ENCODE measurements around the gene ACOT13. TPM values are rescaled to one million over a fixed set of nuclear protein-coding genes. Genes with fewer than 3 reads are reported as not detected.

The ACOT13 gene
- total and polyA plus RNA-seq, 2 donors (not counting 1 experiment from before 2014, with no cell fraction given), result 3.6 to 6.6 TPM

DNA sequence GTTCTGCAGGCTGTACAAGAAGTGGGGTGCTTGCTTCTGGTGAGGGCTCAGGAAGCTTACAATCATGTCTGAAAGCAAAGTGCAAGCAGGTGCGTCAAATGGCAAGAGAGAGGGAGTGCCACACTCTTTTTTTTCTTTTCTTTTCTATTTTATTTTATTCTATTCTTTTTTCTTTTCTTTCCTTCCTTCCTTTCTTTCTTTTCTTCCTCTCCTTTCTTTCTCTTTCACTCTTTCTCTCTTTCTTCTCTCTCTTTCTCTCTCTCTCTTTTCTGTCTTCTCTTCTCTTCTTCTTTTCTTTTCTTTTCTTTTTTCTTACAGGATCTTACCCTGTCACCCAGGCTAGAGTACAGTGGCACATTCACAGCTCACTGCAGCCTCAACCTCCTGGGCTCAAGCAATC lies 19.5 kb downstream of the ACOT13 start:
- no peak overlapping the region for H2AFZ ChIP-seq (ENCODE audit: insufficient read depth, low read depth, low read length, poor library complexity, severe bottlenecking)
- no peak overlapping the region for H3K4me3 Mint-ChIP-seq
- no peak overlapping the region for H3K27ac Mint-ChIP-seq
- H3K4me3 ChIP-seq (ENCODE audit: control extremely low read depth in 1 of 5, extremely low read depth in 1 of 5, insufficient read depth in 1 of 5, low read depth in 2 of 5, low read length in 4 of 5), result no peak overlapping the region
- H3K79me2 ChIP-seq (ENCODE audit: control insufficient read depth, insufficient read depth, low read length), result peaks cover 5% of the 10 kb centered on the region
- no peak overlapping the region for H3K9ac ChIP-seq (ENCODE audit: low read length)
- no peaks in the 10 kb centered on the region for H3K9me3 ChIP-seq (ENCODE audit: control extremely low read depth in 1 of 3, control insufficient read depth in 2 of 3, insufficient read depth in 1 of 3, low read length in 2 of 3)
- H3K4me1 Mint-ChIP-seq, result no peaks in the 10 kb centered on the region
- DNase-seq (no peak), ATAC-seq (ENCODE audit: low read depth) (no peak)
- no peaks in the 10 kb centered on the region for H3K27me3 ChIP-seq (replicated peaks in 1 of 4; ENCODE audit: control extremely low read depth in 1 of 4, control insufficient read depth in 3 of 4, insufficient read depth in 4 of 4, low read length in 3 of 4)
- H3K36me3 ChIP-seq (replicated peaks in 1 of 2; ENCODE audit: control extremely low read depth in 1 of 2, control insufficient read depth in 1 of 2, extremely low read depth in 1 of 2, insufficient read depth in 2 of 2, low read length in 1 of 2), result no peaks in the 10 kb centered on the region
- no peaks in the 10 kb centered on the region for H3K4me1 ChIP-seq (ENCODE audit: control insufficient read depth in 2 of 2, insufficient read depth in 2 of 2, low read length in 2 of 2)
- H3K27me3 Mint-ChIP-seq, result no peaks in the 10 kb centered on the region
- H3K9me3 Mint-ChIP-seq (ENCODE audit: insufficient read depth), result no peaks in the 10 kb centered on the region
- TF ChIP-seq EZH2 (IDR thresholded peaks at IDR 0.05; ENCODE audit: borderline replicate concordance, insufficient read depth, low read depth, low read length, poor library complexity, severe bottlenecking), result no peak
- TF ChIP-seq, protein P1, sequence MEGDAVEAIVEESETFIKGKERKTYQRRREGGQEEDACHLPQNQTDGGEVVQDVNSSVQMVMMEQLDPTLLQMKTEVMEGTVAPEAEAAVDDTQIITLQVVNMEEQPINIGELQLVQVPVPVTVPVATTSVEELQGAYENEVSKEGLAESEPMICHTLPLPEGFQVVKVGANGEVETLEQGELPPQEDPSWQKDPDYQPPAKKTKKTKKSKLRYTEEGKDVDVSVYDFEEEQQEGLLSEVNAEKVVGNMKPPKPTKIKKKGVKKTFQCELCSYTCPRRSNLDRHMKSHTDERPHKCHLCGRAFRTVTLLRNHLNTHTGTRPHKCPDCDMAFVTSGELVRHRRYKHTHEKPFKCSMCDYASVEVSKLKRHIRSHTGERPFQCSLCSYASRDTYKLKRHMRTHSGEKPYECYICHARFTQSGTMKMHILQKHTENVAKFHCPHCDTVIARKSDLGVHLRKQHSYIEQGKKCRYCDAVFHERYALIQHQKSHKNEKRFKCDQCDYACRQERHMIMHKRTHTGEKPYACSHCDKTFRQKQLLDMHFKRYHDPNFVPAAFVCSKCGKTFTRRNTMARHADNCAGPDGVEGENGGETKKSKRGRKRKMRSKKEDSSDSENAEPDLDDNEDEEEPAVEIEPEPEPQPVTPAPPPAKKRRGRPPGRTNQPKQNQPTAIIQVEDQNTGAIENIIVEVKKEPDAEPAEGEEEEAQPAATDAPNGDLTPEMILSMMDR (IDR thresholded peaks at IDR 0.05), result no peak
- POLR2A ChIA-PET, result no interaction called here
- WGBS (ENCODE audit: insufficient coverage), result no CpG with 5 or more reads among the region's 1 CpG
- CTCF ChIA-PET, result no interaction called here
- intact Hi-C loops (cut with micrococcal nuclease), result no loop called here
- no peak overlapping the region for H3K4me2 ChIP-seq (replicated peaks; ENCODE audit: low read depth, low read length, poor library complexity, severe bottlenecking)
- no peak overlapping the region for H3K27ac ChIP-seq (ENCODE audit: low read length in 2 of 2)
- no peaks in the 10 kb centered on the region for H4K20me1 ChIP-seq (ENCODE audit: control insufficient read depth, insufficient read depth, low read length, poor library complexity, severe bottlenecking)

DNA sequence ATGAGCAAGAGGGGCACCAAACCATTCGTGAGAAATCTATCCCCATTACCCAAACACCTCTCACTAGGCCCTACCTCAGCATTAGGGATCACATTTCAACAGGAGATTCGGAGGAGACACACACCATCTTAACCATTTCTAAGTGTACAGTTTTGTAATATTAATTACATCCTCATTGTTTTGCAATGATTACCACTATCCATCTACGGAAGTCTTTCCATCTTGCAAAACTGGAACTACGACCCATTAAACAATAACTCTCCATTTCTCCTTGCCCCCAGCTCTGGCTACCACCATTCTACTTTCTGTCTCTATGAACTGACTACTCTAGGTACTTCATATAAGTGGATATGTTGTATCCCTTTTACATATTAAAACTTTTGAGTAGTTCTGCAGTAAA lies 20.1 kb downstream of the ACOT13 start:
- Histone ChIP-seq H2AFZ (ENCODE audit: insufficient read depth, low read depth, low read length, poor library complexity, severe bottlenecking) (no peak overlapping the region), H3K9me3 (ENCODE audit: control extremely low read depth in 1 of 3, control insufficient read depth in 2 of 3, insufficient read depth in 1 of 3, low read length in 2 of 3) (no peaks in the 10 kb centered on the region), H3K27ac (ENCODE audit: low read length in 2 of 2) (no peak overlapping the region), H3K4me2 (replicated peaks; ENCODE audit: low read depth, low read length, poor library complexity, severe bottlenecking) (no peak overlapping the region), H3K79me2 (ENCODE audit: control insufficient read depth, insufficient read depth, low read length) (no peaks in the 10 kb centered on the region), H3K9ac (ENCODE audit: low read length) (no peak overlapping the region), H4K20me1 (ENCODE audit: control insufficient read depth, insufficient read depth, low read length, poor library complexity, severe bottlenecking) (no peaks in the 10 kb centered on the region), H3K36me3 (replicated peaks in 1 of 2; ENCODE audit: control extremely low read depth in 1 of 2, control insufficient read depth in 1 of 2, extremely low read depth in 1 of 2, insufficient read depth in 2 of 2, low read length in 1 of 2) (no peaks in the 10 kb centered on the region), H3K4me3 (ENCODE audit: control extremely low read depth in 1 of 5, extremely low read depth in 1 of 5, insufficient read depth in 1 of 5, low read depth in 2 of 5, low read length in 4 of 5) (no peak overlapping the region), H3K4me1 (ENCODE audit: control insufficient read depth in 2 of 2, insufficient read depth in 2 of 2, low read length in 2 of 2) (no peaks in the 10 kb centered on the region), H3K27me3 (replicated peaks in 1 of 4; ENCODE audit: control extremely low read depth in 1 of 4, control insufficient read depth in 3 of 4, insufficient read depth in 4 of 4, low read length in 3 of 4) (no peaks in the 10 kb centered on the region)
- H3K9me3 Mint-ChIP-seq (ENCODE audit: insufficient read depth), result no peaks in the 10 kb centered on the region
- no CpG with 5 or more reads among the region's 4 CpGs for WGBS (ENCODE audit: insufficient coverage)
- ChIA-PET POLR2A (no interaction called here), CTCF (no interaction called here)
- intact Hi-C loops (cut with micrococcal nuclease), result no loop called here
- TF ChIP-seq EZH2 (IDR thresholded peaks at IDR 0.05; ENCODE audit: borderline replicate concordance, insufficient read depth, low read depth, low read length, poor library complexity, severe bottlenecking), result no peak
- TF ChIP-seq, protein P1 (IDR thresholded peaks at IDR 0.05), result no peak
- no peak overlapping the region for H3K4me3 Mint-ChIP-seq
- no peaks in the 10 kb centered on the region for H3K27me3 Mint-ChIP-seq
- ATAC-seq (ENCODE audit: low read depth), result no peak
- H3K4me1 Mint-ChIP-seq, result no peaks in the 10 kb centered on the region
- H3K27ac Mint-ChIP-seq, result no peak overlapping the region
- DNase-seq, result no peak
